Esophagus muscularis mucosa (tissue), 4 donors: ENCODE results near the gene SMIM3. TPM values are rescaled to one million over a fixed set of nuclear protein-coding genes. Genes with fewer than 3 reads are reported as not detected.
"Not testable (repeated sequence)": the region's sequence is repeated elsewhere in the genome, so short reads cannot be mapped to it uniquely, and the experiment has no call there.

Experiments
- DNase-seq: peaks from one replicate; pipeline ENCODE4 v3.0.0-alpha.2; 2017; ENCODE audit errors: extremely low spot score
- H3K27ac ChIP-seq, 4 donors: fragments of 200-600 bp; sonication (generic); replicated peaks in 1 of 4; 1 replicate in 3 of 4; 2 replicates in 1 of 4; pipeline ENCODE4 v1.5.1; 2016 to 2019; ENCODE audit warnings: mild to moderate bottlenecking in 1 of 4
- H3K27me3 ChIP-seq, 4 donors: fragments of 200-600 bp; sonication (generic); one replicate each; pipeline versions ENCODE4 v1.5.1 to v1.6.0; 2016 to 2019
- H3K36me3 ChIP-seq, 4 donors: fragments of 200-600 bp; sonication (generic); one replicate each; pipeline ENCODE4 v1.5.1; 2016 to 2019
- H3K4me1 ChIP-seq, 4 donors: fragments of 200-600 bp; sonication (generic); one replicate each; pipeline ENCODE4 v1.5.1; 2016 to 2019
- H3K4me3 ChIP-seq, 4 donors: fragments of 200-600 bp; sonication (generic); 1 replicate in 2 of 4; 2 replicates in 2 of 4; pipeline ENCODE4 v1.5.1; 2016 to 2019; ENCODE audit warnings: mild to moderate bottlenecking in 4 of 4, moderate library complexity in 1 of 4
- H3K9me3 ChIP-seq, 4 donors: fragments of 200-600 bp; sonication (generic); 1 replicate in 3 of 4; 2 replicates in 1 of 4; pipeline ENCODE4 v1.5.1; 2016 to 2019
- EP300 ChIP-seq: sonication (generic); formaldehyde crosslinking; IDR thresholded peaks from one replicate; pipeline ENCODE4 v1.6.1; 2017; ENCODE audit warnings: antibody characterized with exemption
- POLR2A ChIP-seq: fragments of 450-650 bp; IDR thresholded peaks from one replicate; pipeline ENCODE4 v1.6.1; 2017; ENCODE audit warnings: antibody characterized with exemption, moderate library complexity, mild to moderate bottlenecking, low read depth
- POLR2AphosphoS5 ChIP-seq, 2 donors: sonication (generic); formaldehyde crosslinking; IDR thresholded peaks; one replicate each; pipeline ENCODE4 v1.6.1; 2017; ENCODE audit warnings: antibody characterized with exemption in 2 of 2
- WGBS: methylation state at CpG from one replicate; pipeline ENCODE4 v1.1.5; 2018; 5-methylcytosine and 5-hydroxymethylcytosine counted together
- intact Hi-C: fragments of 100-400 bp; cut with DNase I; formaldehyde crosslinking; loops from one replicate; pipeline ENCODE4 v1.15.1; 2023
- total RNA-seq, 4 donors: library from RNA; depleted of rRNA; stranded (reverse); fragments of >200 nt; gene quantifications; one replicate each; pipeline versions ENCODE4 v1.1.0 to v1.2.1, GENCODE V29; 2016
- TF ChIP-seq, protein P1 (sequence below), 3 experiments: fragments of 200-600 bp in 2 of 3; fragments of 450-650 bp in 1 of 3; sonication (generic) in 2 of 3; IDR thresholded peaks; one replicate each; pipeline ENCODE4 v1.5.1; 2017 to 2019; ENCODE audit warnings: antibody characterized with exemption in 3 of 3, mild to moderate bottlenecking in 2 of 3, moderate library complexity in 1 of 3

The SMIM3 gene
- total RNA-seq, 4 donors from 2014 or later, result 39.9 to 48.4 (median 44.4) TPM

DNA sequence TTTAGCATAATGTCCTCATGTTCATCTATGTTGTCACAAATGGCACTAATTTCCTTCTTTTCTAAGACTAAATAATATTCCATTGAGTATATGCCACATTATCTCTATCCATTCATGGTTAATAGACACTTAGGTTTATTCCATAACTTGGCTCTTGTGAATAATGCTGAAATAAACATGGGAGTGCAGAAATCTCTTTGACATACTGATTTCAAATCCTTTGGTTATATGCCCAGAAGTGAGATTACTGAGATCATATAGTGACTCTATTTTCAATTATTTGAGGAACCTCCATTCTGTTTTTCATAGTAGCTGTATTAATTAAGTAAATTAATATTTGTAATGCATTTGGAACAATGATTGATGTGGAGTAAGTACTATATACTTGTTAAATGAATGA is 13.0 kb downstream of the SMIM3 start:
- H3K9me3 ChIP-seq, result no peaks in the 10 kb centered on the region
- peaks cover 28 to 47% (median 31%) of the 10 kb centered on the region in 4 donors for H3K4me1 ChIP-seq
- TF ChIP-seq POLR2AphosphoS5 (IDR thresholded peaks at IDR 0.05), result no peak
- H3K27me3 ChIP-seq, result no peaks in the 10 kb centered on the region
- intact Hi-C loops, result no loop called here
- H3K27ac ChIP-seq, result no peak overlapping the region
- no peak for DNase-seq
- peaks cover 12 to 16% (median 14%) of the 10 kb centered on the region in 4 donors for H3K36me3 ChIP-seq
- H3K4me3 ChIP-seq, result no peak overlapping the region

DNA sequence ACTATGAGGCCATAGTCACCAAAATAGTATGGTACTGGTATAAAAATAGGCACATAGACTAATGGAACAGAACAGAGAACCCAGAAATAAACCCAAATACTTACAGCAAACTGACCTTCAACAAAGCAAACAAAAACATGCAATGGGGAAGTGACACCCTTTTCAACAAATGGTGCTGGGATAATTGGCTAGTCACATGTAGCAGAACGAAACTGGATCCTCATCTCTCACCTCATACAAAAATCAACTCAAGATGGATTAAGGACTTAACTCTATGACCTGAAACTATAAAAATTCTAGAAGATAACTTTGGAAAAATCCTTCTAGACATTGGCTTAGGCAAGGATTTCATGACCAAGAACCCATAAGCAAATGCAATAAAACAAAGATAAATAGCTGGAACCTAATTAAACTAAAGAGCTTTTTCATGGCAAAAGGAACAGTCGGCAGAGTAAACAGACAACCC is 14.9 kb downstream of the SMIM3 start:
- H3K4me3 ChIP-seq, DNase-seq, H3K9me3 ChIP-seq, H3K27ac ChIP-seq, intact Hi-C loops, H3K27me3 ChIP-seq: not testable (repeated sequence)
- Histone ChIP-seq H3K36me3 (peaks cover 13 to 32% (median 22%) of the 10 kb centered on the region in 4 donors), H3K4me1 (peaks cover 22 to 35% (median 27%) of the 10 kb centered on the region in 4 donors)
- WGBS, result 85% methylated on average over 2 of the region's 2 CpGs

DNA sequence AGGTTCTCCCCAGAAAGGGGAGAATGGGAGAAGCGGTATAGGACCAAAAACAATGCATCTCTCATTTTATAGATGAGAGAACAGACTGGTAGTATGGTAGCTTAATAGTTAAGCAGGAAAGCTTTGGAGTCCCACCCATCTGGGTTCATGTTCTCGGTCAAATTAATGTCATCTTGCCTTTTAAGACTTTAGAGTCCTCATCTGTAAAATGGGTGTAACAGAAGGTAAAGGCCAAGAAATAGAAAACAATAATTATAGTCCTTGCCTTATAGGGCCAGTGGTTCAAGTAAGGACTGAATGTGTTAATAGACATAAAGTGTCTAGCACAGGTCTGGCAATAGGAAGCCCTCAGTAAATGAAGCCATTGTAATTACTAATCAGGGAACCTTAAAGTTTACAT is 16.4 kb downstream of the SMIM3 start:
- no peak for DNase-seq
- Histone ChIP-seq H3K36me3 (peaks cover 13 to 32% (median 24%) of the 10 kb centered on the region in 4 donors), H3K9me3 (no peaks in the 10 kb centered on the region), H3K27ac (no peak overlapping the region), H3K4me3 (no peak overlapping the region), H3K4me1 (peaks cover 9 to 21% (median 18%) of the 10 kb centered on the region in 4 donors), H3K27me3 (no peaks in the 10 kb centered on the region)
- intact Hi-C loops, result no loop called here
- no peak for TF ChIP-seq EP300
- TF ChIP-seq POLR2AphosphoS5 (IDR thresholded peaks at IDR 0.05), result no peak
- no peak for TF ChIP-seq POLR2A
- TF ChIP-seq, protein P1, sequence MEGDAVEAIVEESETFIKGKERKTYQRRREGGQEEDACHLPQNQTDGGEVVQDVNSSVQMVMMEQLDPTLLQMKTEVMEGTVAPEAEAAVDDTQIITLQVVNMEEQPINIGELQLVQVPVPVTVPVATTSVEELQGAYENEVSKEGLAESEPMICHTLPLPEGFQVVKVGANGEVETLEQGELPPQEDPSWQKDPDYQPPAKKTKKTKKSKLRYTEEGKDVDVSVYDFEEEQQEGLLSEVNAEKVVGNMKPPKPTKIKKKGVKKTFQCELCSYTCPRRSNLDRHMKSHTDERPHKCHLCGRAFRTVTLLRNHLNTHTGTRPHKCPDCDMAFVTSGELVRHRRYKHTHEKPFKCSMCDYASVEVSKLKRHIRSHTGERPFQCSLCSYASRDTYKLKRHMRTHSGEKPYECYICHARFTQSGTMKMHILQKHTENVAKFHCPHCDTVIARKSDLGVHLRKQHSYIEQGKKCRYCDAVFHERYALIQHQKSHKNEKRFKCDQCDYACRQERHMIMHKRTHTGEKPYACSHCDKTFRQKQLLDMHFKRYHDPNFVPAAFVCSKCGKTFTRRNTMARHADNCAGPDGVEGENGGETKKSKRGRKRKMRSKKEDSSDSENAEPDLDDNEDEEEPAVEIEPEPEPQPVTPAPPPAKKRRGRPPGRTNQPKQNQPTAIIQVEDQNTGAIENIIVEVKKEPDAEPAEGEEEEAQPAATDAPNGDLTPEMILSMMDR (IDR thresholded peaks at IDR 0.05), result no peak
- WGBS, result 83% methylated on average over 2 of the region's 2 CpGs

DNA sequence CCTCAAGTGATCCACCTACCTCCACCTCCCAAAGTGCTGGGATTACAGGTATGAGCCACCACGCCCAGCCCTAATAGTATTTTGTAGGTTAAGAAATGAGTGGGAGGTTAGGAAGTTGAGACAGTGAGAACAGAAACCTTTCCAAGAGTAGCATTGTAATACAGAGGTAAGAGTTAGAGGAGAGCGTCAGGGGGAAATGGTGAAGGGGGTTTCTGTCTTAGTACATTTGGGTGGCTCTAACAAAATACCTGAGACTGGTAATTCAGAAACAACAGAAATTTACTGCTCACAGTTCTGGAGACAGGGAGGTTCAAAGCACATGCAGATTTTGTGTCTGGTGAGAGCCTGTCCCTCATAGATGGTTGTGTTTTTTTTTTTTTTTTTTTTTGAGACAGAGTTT is 18.8 kb downstream of the SMIM3 start:
- WGBS, result 100% methylated on average over 2 of the region's 2 CpGs

DNA sequence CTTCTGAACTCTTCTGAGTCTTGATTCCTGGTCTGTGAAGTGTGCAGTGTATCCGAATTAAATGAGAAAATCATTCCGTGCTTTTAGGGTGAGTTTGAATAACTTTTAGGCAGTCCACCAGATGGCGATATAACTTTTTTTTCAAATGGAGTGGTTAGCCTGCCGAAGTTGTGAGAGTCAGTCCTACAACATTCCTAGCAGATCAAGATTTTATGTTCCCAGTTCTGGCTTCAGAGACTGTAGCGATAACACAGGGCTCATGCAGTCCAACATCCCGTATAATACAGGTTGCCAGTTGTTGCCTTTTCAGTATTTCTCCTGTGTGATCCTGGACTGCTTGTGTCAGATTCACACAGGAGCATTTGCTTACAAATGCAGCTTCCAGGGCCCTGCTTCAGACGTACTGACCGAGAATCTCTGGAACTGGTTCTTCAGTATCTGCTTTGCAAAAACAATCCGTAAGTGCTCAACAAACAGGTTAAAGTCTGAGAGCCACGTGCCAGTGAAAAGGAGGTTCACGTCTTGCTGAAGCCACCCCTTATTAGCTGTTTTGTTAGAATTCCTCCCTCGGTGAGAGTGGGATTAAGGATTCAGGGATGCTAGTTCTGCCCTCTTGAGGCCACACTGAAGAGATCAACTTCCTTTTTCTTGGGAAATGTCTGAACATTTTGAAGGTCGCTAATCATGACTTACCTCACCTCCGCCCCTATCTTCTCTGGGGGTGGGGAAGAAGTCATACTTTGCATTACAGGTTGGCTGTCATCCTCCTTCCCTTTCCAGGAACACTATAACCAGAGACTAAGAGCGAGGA is 22.8 kb downstream of the SMIM3 start:
- Histone ChIP-seq H3K27ac (peak overlapping the region; percentile 35 to 61 (median 54)), H3K27me3 (no peaks in the 10 kb centered on the region), H3K9me3 (no peaks in the 10 kb centered on the region), H3K36me3 (peaks cover 3 to 20% (median 11%) of the 10 kb centered on the region in 4 donors), H3K4me1 (peaks cover 0 to 13% (median 11%) of the 10 kb centered on the region in 4 donors), H3K4me3 (peak overlapping the region; percentile 38 to 54 (median 42))
- intact Hi-C loops, result loop anchor here (2.0 kb wide), 1 partner anchor 45 kb away; the partner anchor contains the start of gene IRGM
- TF ChIP-seq POLR2AphosphoS5 (IDR thresholded peaks at IDR 0.05), result peak in 1 of 2 donors; percentile 6
- TF ChIP-seq EP300, result no peak
- TF ChIP-seq, protein P1 (IDR thresholded peaks at IDR 0.05), result peak; percentile 17 to 52 (median 44)
- no peak for TF ChIP-seq POLR2A
- WGBS, result 11% methylated on average over 8 of the region's 15 CpGs
- no peak for DNase-seq

More for the DNA sequence above, 18.8 kb downstream of the SMIM3 start:
- intact Hi-C loops, result no loop called here
- H3K27ac ChIP-seq, result no peak overlapping the region
- no peaks in the 10 kb centered on the region for H3K9me3 ChIP-seq
- peaks cover 13 to 32% (median 24%) of the 10 kb centered on the region in 4 donors for H3K36me3 ChIP-seq
- no peak for TF ChIP-seq POLR2A
- TF ChIP-seq EP300, result no peak
- TF ChIP-seq POLR2AphosphoS5 (IDR thresholded peaks at IDR 0.05), result no peak
- TF ChIP-seq, protein P1 (IDR thresholded peaks at IDR 0.05), result no peak
- H3K4me1 ChIP-seq, result peaks cover 0 to 13% (median 11%) of the 10 kb centered on the region in 4 donors
- H3K27me3 ChIP-seq, result no peaks in the 10 kb centered on the region
- no peak for DNase-seq
- H3K4me3 ChIP-seq, result no peak overlapping the region
